Activated CD4-positive, alpha-beta T cell treated with anti-CD3 and anti-CD28 coated beads, Interleukin-2, amount 50 U/mL, for 1 hour (primary cell): Measurements from ENCODE around the gene LYPD6B.

Experiments used
- DNase-seq: peaks from one replicate; pipeline ENCODE4 v3.0.0-alpha.2; 2020

LYPD6B gene

DNA sequence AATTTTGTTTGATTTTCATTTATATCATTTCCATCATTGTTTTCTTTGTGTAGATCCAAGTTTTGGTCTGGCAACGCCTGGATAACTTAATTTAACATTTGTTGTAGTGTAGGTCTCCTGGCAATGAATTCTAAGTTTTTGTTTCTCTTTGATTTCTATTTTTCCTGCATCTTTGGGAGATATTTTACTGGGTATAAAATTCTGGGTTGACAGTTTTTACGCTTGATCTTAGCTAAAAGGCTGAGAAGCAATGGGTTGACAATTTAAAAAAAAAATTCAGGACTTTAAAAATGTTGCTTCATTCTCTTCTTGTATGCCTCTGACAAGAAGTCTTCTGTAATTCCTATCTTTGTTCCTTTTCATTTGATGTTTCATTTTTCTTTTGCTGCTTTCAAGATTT lies 8.6 kb downstream of the LYPD6B start:
- DNase-seq = no peak

DNA sequence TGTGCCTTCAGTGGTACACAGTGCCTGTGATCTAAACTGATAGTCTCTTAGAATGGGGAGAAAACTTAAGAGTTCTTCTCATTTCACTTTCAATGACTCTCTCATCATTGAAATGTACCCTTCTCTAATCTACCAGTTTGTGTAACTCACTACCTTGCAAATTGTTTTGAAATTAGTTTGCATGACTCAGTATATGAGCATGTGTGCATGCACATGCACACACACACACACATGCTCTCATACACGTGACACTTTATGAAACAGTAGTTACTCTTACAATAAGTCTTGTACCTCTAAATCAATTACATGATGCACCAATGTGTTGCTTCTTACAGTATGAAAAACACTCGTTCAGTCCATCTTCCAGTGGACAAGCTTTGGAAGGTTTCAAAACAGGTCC lies 10.6 kb downstream of the LYPD6B start:
- DNase-seq = no peak

DNA sequence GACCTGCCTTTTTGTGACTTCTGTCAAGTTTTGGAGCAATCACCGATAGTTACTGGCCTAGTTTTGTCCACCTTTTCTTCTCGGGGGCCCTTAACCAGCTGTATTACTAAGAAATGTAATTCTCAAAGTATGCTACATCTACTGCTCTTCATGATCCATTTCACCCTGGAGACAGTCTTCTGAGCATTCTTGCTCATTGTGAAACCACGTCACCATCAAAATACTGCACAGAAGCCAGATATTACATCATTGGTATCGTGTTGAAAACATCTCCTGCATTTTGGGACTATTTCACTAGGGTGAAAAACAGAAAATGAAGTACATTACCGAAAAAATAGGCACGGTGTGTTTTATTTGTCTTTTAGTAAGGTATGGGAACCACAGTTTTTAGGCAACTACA lies 11.7 kb downstream of the LYPD6B start:
- DNase-seq = no peak

DNA sequence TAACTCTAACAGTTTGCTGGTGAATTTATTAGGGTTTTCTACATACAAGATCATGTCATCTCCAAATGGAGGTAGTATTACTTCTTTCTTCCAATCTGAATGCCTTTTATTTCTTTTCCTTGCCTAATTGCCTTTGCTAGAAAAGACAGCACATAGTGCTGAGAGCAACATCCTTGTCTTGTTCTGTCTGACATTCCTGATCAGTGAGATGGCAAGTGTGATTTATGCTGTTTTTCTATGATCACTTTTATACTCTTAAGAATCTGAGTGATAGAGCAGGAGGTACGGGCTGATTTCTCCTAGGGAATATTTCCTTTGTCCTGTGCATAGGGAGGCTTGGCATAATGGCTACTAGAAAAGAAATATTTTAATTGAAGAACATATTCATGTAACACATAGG lies 17.3 kb downstream of the LYPD6B start:
- no peak for DNase-seq

DNA sequence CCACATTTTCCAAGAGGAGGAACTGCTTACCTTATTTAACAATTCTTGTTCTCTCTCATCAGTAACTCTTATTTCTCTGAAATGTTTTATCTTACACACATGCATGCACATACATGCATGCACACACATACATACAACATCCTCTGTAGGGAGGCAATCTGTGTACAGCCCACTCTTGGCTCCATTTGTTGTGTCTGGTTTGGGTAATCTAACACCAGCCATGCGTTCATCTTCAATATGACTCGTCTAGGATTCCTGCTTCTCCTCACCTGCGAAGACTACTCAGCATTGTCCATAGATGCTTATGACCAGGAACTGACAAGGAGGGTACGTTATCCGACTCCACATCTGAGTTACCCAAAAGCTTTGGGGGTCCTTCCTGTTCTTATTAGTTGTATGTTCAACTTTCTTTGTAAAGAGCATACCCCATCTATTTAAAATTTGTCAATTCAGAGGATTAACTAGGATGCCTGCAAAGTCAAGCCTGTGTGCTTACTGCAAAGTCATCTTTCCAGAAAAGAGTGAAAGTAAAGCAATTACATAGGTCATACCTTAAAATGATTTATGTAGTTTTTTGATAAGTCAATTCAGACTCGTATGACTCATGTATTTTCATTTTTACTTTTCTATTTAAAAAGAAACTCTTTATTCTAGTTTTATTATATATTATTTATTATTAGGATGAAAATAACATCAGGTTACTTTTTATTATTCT lies 18.2 kb downstream of the LYPD6B start:
- no peak for DNase-seq

DNA sequence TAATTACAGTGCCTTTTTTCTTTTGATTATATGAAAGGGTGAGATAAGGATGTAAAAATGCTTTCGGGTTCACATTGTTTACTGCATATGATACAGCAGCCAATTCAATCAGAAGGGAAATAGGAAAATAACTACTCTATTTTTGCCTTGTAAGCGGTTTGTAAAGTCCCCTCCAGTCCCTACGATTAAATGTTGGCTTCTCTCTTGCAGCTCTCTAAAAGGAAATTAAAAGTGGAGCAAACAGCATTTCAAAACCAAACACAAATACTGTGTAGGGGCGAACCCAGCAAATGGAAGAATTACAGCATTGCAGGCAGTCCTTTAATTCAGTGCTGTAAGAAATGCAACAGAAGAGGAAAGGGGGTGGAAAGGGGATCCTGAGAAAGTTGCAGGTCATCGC lies 18.9 kb downstream of the LYPD6B start:
- DNase-seq = no peak

DNA sequence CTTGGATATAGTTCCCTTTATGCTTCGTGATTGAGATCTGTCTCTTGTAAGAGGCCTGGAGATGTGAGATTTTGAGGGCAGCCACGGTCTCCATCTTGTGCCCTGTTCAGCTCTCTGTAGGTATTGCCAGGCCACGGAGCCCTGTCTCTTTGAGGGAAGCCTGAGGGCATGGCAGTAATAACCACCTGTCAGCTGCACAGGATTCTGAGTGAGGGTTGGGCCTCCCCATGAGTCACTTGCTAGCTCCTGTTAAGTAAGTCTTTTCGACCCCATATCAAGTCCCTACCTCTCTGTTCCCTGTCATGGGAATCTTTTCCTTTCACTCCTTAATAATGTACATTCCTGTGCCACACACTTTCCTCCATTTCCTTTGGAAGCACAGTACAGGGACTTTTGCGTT lies 20.4 kb downstream of the LYPD6B start:
- no peak for DNase-seq

DNA sequence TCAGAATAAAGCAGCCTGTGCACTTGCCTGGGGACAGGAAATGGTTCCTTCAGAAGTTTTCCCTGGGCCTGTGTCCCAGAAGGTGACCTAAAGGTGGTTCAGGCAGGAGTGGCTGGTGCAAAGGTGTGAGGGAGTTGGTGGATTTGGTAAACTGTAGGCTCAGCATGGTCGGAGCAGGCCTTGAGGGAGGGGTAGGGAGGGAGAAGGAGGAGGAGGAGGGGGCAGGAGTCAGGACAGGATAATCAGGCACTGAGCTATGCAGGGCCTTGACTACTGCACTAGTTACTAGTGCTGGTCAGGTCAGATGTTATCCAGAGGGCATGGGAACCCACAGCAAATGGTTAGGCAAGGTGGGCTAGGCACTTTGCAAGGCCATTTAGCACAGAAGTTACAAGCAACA lies 21.3 kb downstream of the LYPD6B start:
- no peak for DNase-seq

DNA sequence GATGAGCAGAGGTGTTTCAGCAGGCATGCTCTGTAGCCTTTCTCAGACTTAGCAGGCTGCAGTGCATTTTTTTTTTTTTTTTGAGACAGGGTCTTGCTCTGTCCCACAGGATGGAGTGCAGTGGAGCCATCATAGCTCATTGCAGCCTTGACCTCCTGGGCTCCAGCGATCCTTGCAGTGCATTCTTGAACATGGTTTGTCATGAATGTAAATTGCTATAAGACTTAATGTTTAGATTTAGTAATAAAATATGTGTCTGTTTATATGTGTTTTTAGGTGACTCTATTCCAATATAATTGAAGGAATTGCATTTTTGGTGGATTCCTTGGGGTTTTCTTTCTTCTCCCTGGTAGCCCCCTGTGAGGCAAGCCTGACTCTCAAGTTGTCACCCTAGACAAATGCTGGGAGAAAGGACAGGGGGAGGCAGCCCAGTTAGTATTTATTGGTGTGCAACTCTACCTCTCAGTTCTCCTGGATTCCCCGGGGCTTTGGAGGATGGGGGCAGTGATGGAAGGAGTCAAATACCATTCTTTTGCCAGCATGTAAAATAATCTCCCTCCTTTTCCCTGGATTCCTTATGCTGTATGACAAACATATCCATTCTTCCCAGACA lies 22.7 kb downstream of the LYPD6B start:
- DNase-seq = no peak

DNA sequence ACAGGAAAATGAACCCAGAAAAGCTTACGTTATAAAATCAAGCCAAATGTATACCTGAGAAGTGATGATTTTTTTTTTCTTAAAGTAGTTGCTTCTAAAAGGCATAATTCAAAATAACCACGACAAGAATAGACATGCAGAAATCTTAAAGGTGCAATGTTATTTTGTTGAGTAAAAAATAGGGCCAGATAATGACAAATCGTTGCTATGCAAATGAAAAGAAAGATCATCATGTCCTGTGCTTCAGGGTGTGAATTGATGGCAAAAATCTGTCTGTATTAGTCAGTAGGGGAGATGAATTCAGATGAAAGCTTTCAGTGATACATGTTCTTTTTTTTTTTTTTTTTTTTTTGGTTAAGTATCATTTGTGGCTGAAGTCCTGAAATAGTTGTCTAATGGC lies 24.0 kb downstream of the LYPD6B start:
- DNase-seq = no peak

DNA sequence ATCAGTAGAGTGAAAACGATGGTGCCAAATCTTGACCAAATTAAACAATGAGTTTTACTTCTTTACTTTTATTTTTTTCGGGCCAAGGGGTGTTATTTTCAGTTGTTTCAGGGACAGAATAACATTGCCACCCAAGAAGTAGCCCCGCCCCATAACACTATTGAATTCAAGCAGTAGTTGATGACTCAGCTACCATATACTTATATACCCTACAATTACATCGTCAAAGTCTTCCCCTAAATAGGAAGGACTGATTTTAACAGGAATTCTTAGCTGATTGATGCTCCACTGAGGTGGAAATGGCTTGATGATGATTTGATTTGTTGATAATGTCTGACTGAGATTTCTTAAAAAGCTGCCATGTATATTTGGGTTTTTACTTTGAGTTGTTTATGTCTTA lies 24.7 kb downstream of the LYPD6B start:
- no peak for DNase-seq

DNA sequence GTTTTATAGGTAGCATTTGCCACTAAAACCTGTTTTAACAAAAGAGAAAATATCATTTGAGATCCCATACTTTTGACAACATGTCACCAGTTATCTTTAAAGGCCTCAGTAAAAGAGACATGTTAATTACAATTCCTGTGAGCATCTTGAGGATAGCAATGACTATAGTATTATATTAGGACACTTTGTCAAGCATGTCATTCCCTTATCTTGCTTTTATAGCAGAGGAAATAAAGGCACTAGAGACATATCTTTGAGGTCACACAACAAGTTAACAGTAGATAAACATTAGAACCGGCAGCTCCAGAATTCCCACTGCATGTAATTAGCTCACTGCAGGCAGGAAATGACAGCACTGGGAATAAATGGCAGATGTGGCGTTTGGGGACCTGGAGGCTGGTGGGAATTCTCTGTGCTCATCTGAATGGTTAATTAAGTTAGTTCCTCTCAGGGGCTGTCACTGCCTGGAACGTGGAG lies 25.9 kb downstream of the LYPD6B start:
- no peak for DNase-seq

DNA sequence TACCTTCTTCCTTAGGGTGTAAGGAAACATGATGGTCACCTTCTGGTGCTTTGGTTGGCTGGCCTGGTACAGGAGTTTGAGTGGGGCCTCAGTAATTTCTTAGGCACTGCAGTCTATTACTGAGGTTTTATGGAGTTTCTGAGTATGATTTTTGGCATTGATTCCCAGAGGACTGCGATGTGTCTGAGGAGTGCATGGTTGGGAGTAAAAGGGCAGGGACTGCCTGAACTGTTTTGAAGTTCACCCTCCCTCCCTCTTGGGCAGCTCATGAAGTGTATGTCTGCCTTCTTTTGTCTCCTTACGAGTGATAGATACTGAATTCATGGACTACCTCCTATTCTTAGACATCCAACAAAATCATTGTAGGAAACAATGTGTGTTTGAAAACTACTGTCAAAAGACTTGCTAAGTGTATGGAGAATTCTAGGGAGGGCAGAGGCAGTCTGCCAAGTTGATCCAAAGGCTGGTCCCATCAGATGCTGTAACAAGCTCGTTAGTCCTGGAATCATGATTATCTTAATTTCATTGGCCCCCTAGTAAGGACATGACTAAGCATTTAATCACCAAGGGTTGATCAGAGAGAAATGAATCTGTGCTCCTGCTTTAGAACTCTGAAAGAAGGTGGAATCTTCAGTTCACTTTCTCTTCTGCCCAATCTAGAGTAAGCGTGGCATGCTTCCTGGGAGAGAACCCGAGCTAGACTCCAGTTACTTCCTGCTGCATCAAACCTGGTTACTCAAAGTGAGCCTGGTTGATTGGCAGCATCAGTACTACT lies 26.5 kb downstream of the LYPD6B start:
- no peak for DNase-seq

DNA sequence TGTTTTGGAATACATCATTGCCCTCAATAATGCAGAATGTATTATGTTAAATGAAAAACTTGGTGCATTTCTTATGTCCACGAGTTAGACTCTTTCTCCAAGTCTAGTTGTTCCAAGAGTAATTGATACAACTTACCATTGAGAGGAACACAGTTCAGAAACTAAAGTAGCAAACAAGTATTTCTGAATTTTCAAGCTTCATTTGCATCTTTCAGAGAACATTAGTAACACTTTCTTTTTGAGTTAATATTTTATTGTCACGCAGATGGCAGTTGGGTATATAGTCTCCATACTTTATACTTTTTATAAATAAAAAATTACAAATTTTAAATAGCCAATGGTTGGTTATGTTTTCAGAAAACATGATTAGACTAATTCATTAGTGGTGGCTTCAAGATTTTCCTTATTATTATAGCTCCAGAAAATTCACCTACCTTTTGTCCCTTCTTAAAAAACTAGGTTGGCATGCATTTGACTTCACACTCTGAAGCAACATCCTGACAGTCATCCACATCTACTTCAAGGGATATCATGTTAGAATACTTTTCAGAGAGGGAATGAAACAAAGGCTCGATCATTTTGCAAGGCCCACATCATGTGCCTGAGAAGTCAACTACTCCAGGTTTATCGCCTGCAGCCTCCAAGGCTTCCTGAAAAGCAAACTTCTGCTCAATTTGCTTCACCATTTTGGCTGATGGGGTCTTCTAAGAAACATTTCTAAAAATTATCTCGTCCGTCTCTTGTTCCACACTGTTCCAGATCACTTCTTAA lies 29.9 kb downstream of the LYPD6B start:
- no peak for DNase-seq

DNA sequence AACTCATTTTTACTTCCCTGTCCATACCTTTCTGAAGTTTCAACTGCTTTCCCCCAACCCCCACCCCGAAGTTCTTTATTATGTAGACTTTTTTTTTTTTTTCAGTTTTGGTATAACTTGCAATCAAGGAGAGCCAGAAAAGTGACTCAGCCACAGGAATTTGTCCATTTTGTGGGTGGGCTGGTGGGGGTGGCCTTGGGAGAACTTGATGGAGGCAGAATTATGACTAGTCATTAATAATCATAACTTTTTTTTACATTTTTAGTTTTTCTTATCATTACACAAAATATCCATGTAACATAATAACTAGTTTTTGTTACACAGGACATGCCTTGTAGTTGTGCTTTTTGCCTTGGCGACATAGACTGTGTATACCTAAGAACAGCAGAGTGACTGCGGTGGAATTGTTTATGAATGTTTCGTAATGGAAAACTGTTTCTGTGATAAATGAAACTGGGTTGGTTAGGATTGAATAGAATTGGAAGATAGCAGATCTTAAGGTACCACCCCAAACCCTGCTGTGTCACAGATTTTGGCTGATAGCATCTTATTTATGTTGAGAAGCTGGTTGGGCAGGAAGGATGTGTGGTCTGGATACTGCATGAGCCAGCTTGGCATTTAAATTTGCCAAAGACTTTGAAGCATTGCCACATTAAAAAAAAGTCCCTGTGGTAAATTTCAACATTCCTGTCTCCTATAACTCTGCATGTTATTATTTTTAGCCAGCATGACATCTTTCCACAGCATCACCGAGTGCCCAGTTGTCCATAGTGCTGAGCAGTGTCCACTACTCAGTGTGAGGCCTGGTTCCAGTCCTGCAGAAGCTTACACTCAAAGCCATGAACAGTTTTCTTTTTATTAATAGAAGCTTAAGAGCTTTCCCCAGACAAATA lies 30.7 kb downstream of the LYPD6B start:
- no peak for DNase-seq

DNA sequence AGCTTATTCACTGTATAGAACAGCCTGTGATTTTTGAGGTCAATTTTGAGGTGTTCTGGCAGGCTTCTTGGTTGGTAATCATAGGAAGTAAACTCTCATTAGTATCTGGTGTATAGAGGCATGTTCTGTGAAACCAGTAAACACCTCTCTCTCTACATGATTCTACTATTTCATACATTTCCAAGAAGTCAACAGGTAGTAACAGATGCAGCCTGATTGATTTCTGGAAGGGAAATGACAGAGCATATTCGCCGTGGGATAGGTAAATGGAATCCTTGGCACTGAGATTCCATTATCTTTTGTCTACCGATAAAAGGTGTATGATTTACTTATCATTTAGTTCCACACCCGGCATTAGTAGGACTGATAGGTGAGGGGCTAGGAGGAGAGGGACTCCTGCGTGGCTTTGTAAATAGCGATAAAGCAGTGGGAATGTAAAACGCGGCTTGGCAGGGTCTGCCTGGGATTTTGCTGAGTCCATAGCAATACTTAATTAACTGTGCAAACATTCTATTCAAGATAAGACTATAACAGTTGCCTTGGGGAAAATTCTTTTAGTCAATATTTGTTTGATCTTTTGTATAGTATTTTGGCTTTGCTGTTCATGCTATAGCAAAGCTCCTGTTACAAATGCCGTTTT lies 32.3 kb downstream of the LYPD6B start:
- DNase-seq = no peak

DNA sequence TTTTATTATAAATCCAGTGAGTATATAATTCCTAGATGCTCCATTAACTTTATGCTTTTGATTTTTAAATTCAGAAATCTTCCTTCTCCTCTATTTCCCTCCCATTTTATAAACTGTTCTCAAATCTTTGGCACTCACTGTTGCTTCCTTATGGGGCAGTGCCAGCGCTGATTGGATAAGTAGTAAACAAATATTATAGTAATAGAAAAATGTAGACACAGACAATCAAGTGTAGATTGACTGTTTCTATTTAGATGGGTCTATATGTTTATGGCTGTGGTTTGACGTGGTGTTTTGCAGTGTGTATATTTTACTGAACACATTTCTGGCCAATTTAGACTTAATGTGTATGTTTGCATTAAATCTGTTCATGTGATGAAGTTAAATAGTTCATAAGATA lies 36.6 kb downstream of the LYPD6B start:
- no peak for DNase-seq

DNA sequence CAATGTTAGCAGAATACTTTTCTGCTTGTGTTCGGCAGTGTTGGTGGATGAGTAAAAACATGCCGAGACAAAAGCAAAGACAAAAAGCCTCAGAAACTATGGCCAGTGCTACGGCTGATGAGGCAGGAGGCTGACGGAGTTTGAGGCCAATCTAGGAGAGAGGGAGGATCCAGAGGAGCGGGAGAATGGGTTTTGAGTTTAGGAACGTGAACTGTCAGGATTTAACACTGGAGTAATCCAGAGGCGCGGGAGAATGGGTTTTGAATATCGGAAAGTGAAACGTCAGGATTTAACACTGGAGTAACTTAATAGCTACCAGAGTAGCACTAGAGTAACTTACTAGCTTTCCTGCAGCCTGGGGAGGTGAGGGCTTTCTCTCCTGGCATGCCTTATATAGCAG lies 37.4 kb downstream of the LYPD6B start:
- DNase-seq = no peak

DNA sequence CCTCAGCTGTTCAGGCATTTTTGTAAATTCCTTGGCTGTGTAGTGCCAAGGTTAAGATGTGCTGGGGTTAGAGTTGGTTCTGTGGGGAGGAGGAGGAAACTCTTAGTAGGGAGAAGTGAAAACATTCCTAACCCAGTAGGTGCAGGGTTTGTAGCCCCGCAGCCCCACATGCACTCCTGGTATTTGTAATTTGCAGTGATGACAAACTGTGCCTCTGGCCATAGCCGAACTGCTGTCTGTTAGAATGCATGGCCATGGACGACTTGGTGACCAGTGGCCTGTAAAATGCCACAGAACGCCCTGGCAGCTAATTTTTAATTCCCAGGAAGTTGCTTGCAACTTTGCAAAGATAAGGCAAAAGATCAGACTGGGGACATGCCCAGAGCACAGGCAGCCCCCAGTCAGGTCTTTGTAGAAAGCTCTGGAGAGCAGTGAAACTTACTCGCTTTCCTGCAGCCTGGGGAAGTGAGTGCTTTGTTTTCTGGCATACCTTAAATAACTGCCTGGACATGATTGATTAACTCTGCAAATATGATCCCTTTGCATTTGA lies 38.4 kb downstream of the LYPD6B start:
- no peak for DNase-seq

DNA sequence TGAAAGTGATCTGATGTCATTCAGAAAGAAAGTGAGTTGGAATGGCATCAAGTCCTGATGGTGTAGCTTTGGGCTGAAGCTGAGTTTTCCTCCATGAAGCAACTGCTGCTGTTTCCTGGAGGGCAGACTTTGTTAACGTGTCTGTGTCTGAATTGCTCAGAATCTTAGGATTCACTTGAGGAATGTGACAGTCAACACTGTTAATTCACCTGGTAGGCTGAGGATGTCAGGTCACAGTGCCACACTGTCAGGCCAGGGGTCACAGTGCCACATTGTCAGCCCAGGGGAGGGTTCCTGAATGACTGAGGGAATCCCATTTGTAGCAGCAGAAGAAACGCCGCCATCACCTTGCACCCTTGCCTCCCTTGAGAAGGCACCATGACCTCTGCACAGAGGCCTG lies 39.4 kb downstream of the LYPD6B start:
- DNase-seq = no peak

DNA sequence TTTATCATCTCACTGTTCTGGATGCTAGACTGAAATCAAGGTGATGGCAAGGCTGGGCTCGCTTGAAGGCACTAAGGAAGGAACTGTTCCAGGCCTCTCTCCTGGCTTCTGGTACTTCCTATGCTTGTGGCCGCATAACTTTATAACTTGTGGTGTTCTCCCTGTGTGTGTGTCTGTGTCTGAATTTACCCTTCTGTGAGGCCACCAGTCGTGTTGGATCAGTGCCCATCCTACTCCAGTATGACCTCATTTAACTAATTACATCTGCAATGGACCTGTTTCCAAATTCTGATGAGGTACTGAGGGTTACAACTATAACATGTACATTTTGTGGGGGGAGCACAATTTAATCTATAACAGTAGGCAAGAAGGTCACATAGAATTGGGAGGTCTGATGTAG lies 41.6 kb downstream of the LYPD6B start:
- DNase-seq = no peak

DNA sequence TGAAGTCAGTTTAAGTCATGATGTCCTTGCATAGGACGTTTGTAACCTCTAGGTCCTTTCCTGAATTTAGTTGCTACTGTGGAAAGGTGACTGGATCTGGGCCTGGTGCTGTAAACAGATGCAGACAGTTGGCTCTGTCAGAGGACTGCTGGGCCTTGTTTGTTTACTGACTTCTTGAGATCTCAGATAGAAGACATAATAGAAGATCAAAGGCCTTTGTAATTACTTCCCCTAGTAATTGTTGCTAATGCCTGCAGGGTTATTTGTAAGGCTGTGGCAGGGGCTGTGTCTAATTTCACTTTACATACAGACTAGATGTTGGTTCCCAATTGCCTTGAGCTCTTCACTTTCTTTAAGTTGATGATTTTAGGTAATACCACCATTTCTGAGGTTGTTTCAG lies 42.5 kb downstream of the LYPD6B start:
- no peak for DNase-seq
